Naive thymus-derived CD4-positive, alpha-beta T cell (primary cell): ENCODE results near the gene OR2V2. TPM values are rescaled to one million over a fixed set of nuclear protein-coding genes. Genes with fewer than 3 reads are reported as not detected.

Source experiments
- ATAC-seq: fragments of 150-1000 bp; cut with Tn5 transposase; 2 replicates; pipeline ENCODE4 v1.10.0; 2021; ENCODE audit warnings: mild to moderate bottlenecking, moderate library complexity
- CTCF ChIA-PET: fragments of 350-600 bp; sonication (Branson Sonifier 250); formaldehyde crosslinking; loops from one replicate; lab custom pipeline; 2021; ENCODE audit warnings: antibody characterized with exemption; lab: Charles Lee
- POLR2A ChIA-PET: fragments of 350-600 bp; sonication (Branson Sonifier 250); formaldehyde crosslinking; loops from one replicate; lab custom pipeline; 2021; ENCODE audit warnings: antibody characterized with exemption, inconsistent platforms; lab: Charles Lee
- DNase-seq, 9 donors: peaks; one replicate each; pipeline versions ENCODE4 v3.0.0 to v3.0.0-alpha.2; 2020 to 2022; ENCODE audit warnings: mixed read lengths in 1 of 9
- H3K27ac ChIP-seq: one replicate; pipeline ENCODE4 v1.7.0; 2013; ENCODE audit warnings: mild to moderate bottlenecking, low read depth, low read length, moderate library complexity
- H3K27me3 ChIP-seq, 2 donors: one replicate each; pipeline ENCODE4 v1.7.0; 2013; ENCODE audit warnings: low read length in 2 of 2, mild to moderate bottlenecking in 2 of 2, moderate library complexity in 2 of 2; ENCODE audit not compliant: control insufficient read depth in 2 of 2, insufficient read depth in 2 of 2
- H3K36me3 ChIP-seq, 3 experiments: 1 replicate in 2 of 3; 2 replicates in 1 of 3; pipeline ENCODE4 v1.7.0; 2013; ENCODE audit warnings: low read length in 3 of 3, mild to moderate bottlenecking in 3 of 3, moderate library complexity in 1 of 3; ENCODE audit not compliant: insufficient read depth in 3 of 3, control insufficient read depth in 2 of 3
- H3K4me1 ChIP-seq, 2 donors: one replicate each; pipeline ENCODE4 v1.7.0; 2013; ENCODE audit warnings: low read length in 2 of 2, mild to moderate bottlenecking in 2 of 2, moderate library complexity in 1 of 2; ENCODE audit not compliant: control insufficient read depth in 2 of 2, insufficient read depth in 2 of 2
- H3K4me3 ChIP-seq: 2 replicates; pipeline ENCODE4 v1.7.0; 2013; ENCODE audit warnings: mild to moderate bottlenecking, low read length
- H3K9me3 ChIP-seq, 3 experiments: 1 replicate in 2 of 3; 2 replicates in 1 of 3; pipeline ENCODE4 v1.7.0; 2013; ENCODE audit warnings: low read length in 3 of 3; ENCODE audit not compliant: control insufficient read depth in 2 of 3
- H3K27ac Mint-ChIP-seq, 9 donors: one replicate each; pipeline ENCODE4 v1.8.0; 2020 to 2022; ENCODE audit warnings: mixed read lengths in 9 of 9, mild to moderate bottlenecking in 8 of 9, moderate library complexity in 5 of 9, inconsistent platforms in 2 of 9
- H3K27me3 Mint-ChIP-seq, 5 donors: one replicate each; pipeline ENCODE4 v1.8.0; 2021 to 2022; ENCODE audit warnings: mixed read lengths in 5 of 5, mild to moderate bottlenecking in 1 of 5
- H3K36me3 Mint-ChIP-seq, 5 donors: one replicate each; pipeline ENCODE4 v1.8.0; 2020 to 2022; ENCODE audit warnings: mixed read lengths in 5 of 5, mild to moderate bottlenecking in 3 of 5, inconsistent platforms in 1 of 5
- H3K4me1 Mint-ChIP-seq, 7 donors: one replicate each; pipeline ENCODE4 v1.8.0; 2020 to 2022; ENCODE audit warnings: mixed read lengths in 7 of 7, mild to moderate bottlenecking in 3 of 7, inconsistent platforms in 1 of 7
- H3K4me3 Mint-ChIP-seq, 10 donors: one replicate each; pipeline ENCODE4 v1.8.0; 2020 to 2022; ENCODE audit warnings: mild to moderate bottlenecking in 10 of 10, mixed read lengths in 10 of 10, moderate library complexity in 6 of 10, inconsistent platforms in 2 of 10
- H3K9me3 Mint-ChIP-seq, 11 donors: one replicate each; pipeline ENCODE4 v1.8.0; 2020 to 2022; ENCODE audit warnings: mixed read lengths in 11 of 11, mild to moderate bottlenecking in 4 of 11, inconsistent platforms in 1 of 11, moderate library complexity in 1 of 11
- intact Hi-C, 2 donors: fragments of 100-400 bp; cut with micrococcal nuclease; formaldehyde crosslinking; loops; one replicate each; pipeline ENCODE4 v1.15.1; 2023
- polyA plus RNA-seq, 2 donors: library from polyadenylated mRNA; unstranded; fragments of 300-500 nt; fragmentation: Illumina TruSeq; gene quantifications; one replicate each; pipeline ENCODE4 v1.2.3, GENCODE V29; 2021
- total RNA-seq, 6 experiments: library from RNA in 5 of 6; stranded (reverse) in 5 of 6; gene quantifications; 1 replicate in 5 of 6; 2 replicates in 1 of 6; pipeline ENCODE4 v1.2.3 and lab custom pipeline; 2021 to 2026

OR2V2 gene
- total and polyA plus RNA-seq, 7 experiments from 2014 or later: not detected

DNA sequence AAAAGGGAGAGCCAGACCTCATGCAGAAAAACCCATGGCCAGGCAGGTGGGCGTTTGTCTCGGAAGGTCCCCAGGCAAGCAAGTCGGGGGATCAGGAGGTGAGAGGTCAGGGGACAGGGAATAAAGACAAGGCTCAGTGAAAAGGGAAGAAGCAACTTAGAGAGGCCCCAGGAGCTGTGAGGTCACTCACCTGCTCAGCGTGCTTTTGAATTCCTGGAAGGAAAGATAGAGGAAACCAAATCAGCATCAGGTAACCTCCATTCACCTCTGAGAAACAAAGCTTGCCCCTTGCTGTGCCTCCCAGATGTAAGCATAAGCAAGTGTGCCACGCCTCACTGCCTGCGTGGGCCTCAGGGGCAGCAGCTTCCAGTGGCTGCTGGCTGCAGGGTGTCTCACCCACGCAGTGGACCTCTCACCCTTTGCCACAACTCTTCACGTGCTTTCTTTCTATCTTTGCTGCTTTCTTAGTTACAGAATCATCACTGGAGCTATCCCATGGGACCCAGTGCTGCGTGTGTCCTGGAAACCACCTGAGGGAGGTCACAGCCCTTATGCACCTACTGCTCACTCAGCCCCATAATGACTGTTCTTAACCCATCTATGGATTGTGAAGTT lies 51.6 kb downstream of the OR2V2 start:
- Histone ChIP-seq H3K27ac (no peak overlapping the region), H3K9me3 (no peaks in the 10 kb centered on the region), H3K36me3 (no peaks in the 10 kb centered on the region), H3K4me3 (no peak overlapping the region), H3K27me3 (no peaks in the 10 kb centered on the region), H3K4me1 (no peaks in the 10 kb centered on the region)
- H3K4me1 Mint-ChIP-seq: peaks cover 0 to 4% (median 1%) of the 10 kb centered on the region in 7 donors
- peaks cover 0 to 40% (median 0%) of the 10 kb centered on the region in 5 donors for H3K27me3 Mint-ChIP-seq
- DNase-seq (no peak), ATAC-seq (no peak)
- H3K9me3 Mint-ChIP-seq: no peaks in the 10 kb centered on the region
- no peaks in the 10 kb centered on the region for H3K36me3 Mint-ChIP-seq
- CTCF ChIA-PET: interaction anchor here (1.7 kb wide), 1 partner anchor 8 kb away, joined by 7 read pairs; no protein-coding TSS in a partner anchor
- no peak overlapping the region for H3K4me3 Mint-ChIP-seq
- H3K27ac Mint-ChIP-seq: no peak overlapping the region
- POLR2A ChIA-PET: interaction anchor here (1.0 to 1.1 kb wide), 3 partner anchors 23 to 63 kb away, joined by 3 read pairs; partner anchors contain the start of gene TRIM52
- intact Hi-C loops: no loop called here

DNA sequence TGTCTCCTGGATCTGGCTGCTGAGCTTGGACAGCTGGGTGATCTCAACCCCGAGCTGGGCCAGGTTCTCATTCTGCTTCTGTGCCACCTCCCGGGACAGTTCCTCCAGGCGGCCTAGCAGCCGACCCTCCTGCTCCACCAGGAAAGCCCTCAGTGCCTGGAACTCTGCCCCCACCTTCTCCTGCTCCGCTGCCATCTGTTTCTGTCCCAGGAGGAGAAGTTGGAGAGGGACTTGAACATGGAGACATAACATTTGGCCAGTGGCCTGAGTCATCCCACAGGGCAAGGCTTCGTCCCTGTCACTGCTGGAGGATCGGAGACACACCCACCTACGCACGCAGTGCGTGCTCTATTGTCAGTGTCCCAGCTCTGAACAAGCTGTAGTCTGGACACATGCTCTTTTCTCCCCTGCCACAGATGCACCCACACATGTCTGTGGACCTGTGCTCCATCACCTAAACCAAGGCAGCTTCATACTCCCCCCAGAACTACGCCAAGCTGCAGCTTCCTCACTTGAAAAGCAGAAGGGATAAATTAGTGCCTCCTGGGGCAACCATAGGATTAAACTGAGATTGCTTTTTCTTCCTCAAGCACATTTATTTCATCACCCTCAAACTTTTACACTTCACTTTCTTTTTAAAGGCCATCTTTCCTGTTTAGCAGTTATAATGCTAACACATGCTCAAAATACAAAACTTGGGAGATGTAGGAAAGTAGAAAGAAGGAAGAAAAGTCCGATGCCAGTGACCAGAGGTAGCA lies 52.7 kb downstream of the OR2V2 start:
- Mint-ChIP-seq H3K36me3 (no peaks in the 10 kb centered on the region), H3K4me3 (peak overlapping the region in 1 of 10 donors; percentile 41), H3K4me1 (peaks cover 0 to 4% (median 3%) of the 10 kb centered on the region in 7 donors), H3K27ac (no peak overlapping the region), H3K9me3 (no peaks in the 10 kb centered on the region), H3K27me3 (peaks cover 0 to 42% (median 0%) of the 10 kb centered on the region in 5 donors)
- Histone ChIP-seq H3K9me3 (no peaks in the 10 kb centered on the region), H3K27me3 (no peaks in the 10 kb centered on the region), H3K36me3 (no peaks in the 10 kb centered on the region), H3K4me3 (no peak overlapping the region), H3K4me1 (no peaks in the 10 kb centered on the region), H3K27ac (no peak overlapping the region)
- CTCF ChIA-PET: no interaction called here
- intact Hi-C loops: no loop called here
- DNase-seq (no peak), ATAC-seq (no peak)
- POLR2A ChIA-PET: interaction anchor here (1.0 to 8.9 kb wide), 4 partner anchors 9 to 62 kb away, joined by 3 to 259 read pairs (median 3); no protein-coding TSS in a partner anchor

DNA sequence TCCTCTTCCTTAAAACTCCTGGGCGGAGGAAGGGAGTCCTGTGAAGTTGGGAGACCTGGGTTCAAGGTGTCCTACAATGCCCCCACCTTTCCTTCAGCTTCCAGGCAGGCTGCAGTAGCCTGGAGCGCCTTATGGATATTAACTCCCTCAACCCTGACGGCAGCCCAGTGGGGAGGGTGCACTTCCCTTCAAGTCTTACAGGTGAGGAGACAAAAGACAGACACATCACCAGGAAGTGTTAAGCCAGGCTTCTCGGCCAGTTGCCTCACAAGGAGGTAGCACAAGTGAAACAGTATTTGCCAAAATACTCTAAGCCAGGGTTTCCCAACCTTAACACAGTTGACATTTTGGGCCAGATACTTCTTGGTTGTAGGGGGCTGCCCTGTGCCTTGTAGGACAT lies 53.4 kb downstream of the OR2V2 start:
- no peak overlapping the region for H3K27ac ChIP-seq
- Mint-ChIP-seq H3K27ac (no peak overlapping the region), H3K36me3 (peaks cover 0 to 2% (median 0%) of the 10 kb centered on the region in 5 donors), H3K4me3 (no peak overlapping the region), H3K4me1 (peaks cover 4 to 9% (median 8%) of the 10 kb centered on the region in 7 donors), H3K9me3 (peaks cover 0 to under 1% (median 0%) of the 10 kb centered on the region in 11 donors), H3K27me3 (peaks cover 0 to 47% (median 3%) of the 10 kb centered on the region in 5 donors)
- ATAC-seq: no peak
- intact Hi-C loops: no loop called here
- CTCF ChIA-PET: no interaction called here
- POLR2A ChIA-PET: interaction anchor here (1.1 to 8.9 kb wide), 2 partner anchors 10 to 16 kb away, joined by 3 to 259 read pairs; no protein-coding TSS in a partner anchor
- H3K27me3 ChIP-seq: peaks cover 0 to under 1% of the 10 kb centered on the region in 2 donors
- no peak for DNase-seq
- peaks cover 3 to 5% of the 10 kb centered on the region in 2 donors for H3K4me1 ChIP-seq
- no peak overlapping the region for H3K4me3 ChIP-seq
- no peaks in the 10 kb centered on the region for H3K9me3 ChIP-seq
- no peaks in the 10 kb centered on the region for H3K36me3 ChIP-seq

- POLR2A ChIA-PET: interaction anchor here (0.9 to 8.9 kb wide), 5 partner anchors 12 to 58 kb away, joined by 3 to 259 read pairs (median 4); partner anchors contain the start of genes RACK1 and TRIM52
These were observed 55.8 kb downstream of the OR2V2 start for GRCh38 chr5:181203093-181203711.

GRCh38 chr5:181203777-181204112 lies 56.4 kb downstream of the OR2V2 start:
- Histone ChIP-seq H3K4me1 (peaks cover 5 to 11% of the 10 kb centered on the region in 2 donors), H3K36me3 (no peaks in the 10 kb centered on the region), H3K27ac (no peak overlapping the region), H3K9me3 (no peaks in the 10 kb centered on the region), H3K4me3 (peak overlapping the region; percentile 67), H3K27me3 (peaks cover 0 to 4% of the 10 kb centered on the region in 2 donors)
- DNase-seq: peak in 1 of 9 donors; percentile 13
- Mint-ChIP-seq H3K27ac (peak overlapping the region in 2 of 9 donors; percentile 8 to 60), H3K36me3 (peaks cover 0 to 17% (median 0%) of the 10 kb centered on the region in 5 donors), H3K9me3 (peaks cover 0 to 23% (median 3%) of the 10 kb centered on the region in 11 donors), H3K27me3 (peaks cover 0 to 60% (median 11%) of the 10 kb centered on the region in 5 donors), H3K4me3 (peak overlapping the region; percentile 83 to 99 (median 88)), H3K4me1 (peaks cover 21 to 33% (median 29%) of the 10 kb centered on the region in 7 donors)
- ChIA-PET CTCF (no interaction called here), POLR2A (interaction anchor here (0.7 to 8.9 kb wide), 5 partner anchors 12 to 57 kb away, joined by 3 to 259 read pairs (median 5); partner anchors contain the start of genes TRIM41 and TRIM52)
- intact Hi-C loops: no loop called here
- ATAC-seq: no peak

More at GRCh38 chr5:181203093-181203711, 55.8 kb downstream of the OR2V2 start:
- H3K4me3 Mint-ChIP-seq: peak overlapping the region in 9 of 10 donors; percentile 84 to 99 (median 88)
- peak overlapping the region in 1 of 9 donors; percentile 60 for H3K27ac Mint-ChIP-seq
- H3K36me3 Mint-ChIP-seq: peaks cover 0 to 15% (median 0%) of the 10 kb centered on the region in 5 donors
- H3K4me1 ChIP-seq: peaks cover 5 to 11% of the 10 kb centered on the region in 2 donors
- peaks cover 0 to 60% (median 11%) of the 10 kb centered on the region in 5 donors for H3K27me3 Mint-ChIP-seq
- intact Hi-C loops: no loop called here
- H3K36me3 ChIP-seq: no peaks in the 10 kb centered on the region
- CTCF ChIA-PET: no interaction called here
- H3K4me3 ChIP-seq: no peak overlapping the region
- H3K27ac ChIP-seq: no peak overlapping the region
- DNase-seq: no peak
- peaks cover 19 to 31% (median 27%) of the 10 kb centered on the region in 7 donors for H3K4me1 Mint-ChIP-seq
- H3K9me3 ChIP-seq: no peaks in the 10 kb centered on the region
- no peak for ATAC-seq
- H3K9me3 Mint-ChIP-seq: peaks cover 0 to 22% (median 3%) of the 10 kb centered on the region in 11 donors
- H3K27me3 ChIP-seq: peaks cover 0 to 4% of the 10 kb centered on the region in 2 donors
